ENCODE results near the gene PSMB11.

- TF ChIP-seq CTCF (IDR thresholded peaks at IDR 0.05), result no peak
- no peak for TF ChIP-seq POLR2A (IDR thresholded peaks at IDR 0.05)
Measured at GRCh38 chr14:23005451-23006187, 36.4 kb upstream of the PSMB11 start.

All from uterus (tissue), 2 donors.